SU-DHL-6 (cell line): ENCODE measurements around the gene NKX6-1.

Experiments used
- EZH2phosphoT487 ChIP-seq: fragments of 200-600 bp; sonication (generic), shearing (Covaris generic); conservative IDR thresholded peaks from 2 replicates; pipeline ENCODE4 v1.6.1; 2018; ENCODE audit warnings: mild to moderate bottlenecking, antibody characterized with exemption, low read length, moderate library complexity, mixed read lengths
- TF ChIP-seq, protein P1 (sequence below): fragments of 200-600 bp; sonication (generic); IDR thresholded peaks from one replicate; pipeline ENCODE4 v1.5.1; 2017; ENCODE audit warnings: antibody characterized with exemption, mild to moderate bottlenecking, low read length, moderate library complexity; ENCODE audit not compliant: insufficient read depth, poor library complexity, severe bottlenecking

DNA sequence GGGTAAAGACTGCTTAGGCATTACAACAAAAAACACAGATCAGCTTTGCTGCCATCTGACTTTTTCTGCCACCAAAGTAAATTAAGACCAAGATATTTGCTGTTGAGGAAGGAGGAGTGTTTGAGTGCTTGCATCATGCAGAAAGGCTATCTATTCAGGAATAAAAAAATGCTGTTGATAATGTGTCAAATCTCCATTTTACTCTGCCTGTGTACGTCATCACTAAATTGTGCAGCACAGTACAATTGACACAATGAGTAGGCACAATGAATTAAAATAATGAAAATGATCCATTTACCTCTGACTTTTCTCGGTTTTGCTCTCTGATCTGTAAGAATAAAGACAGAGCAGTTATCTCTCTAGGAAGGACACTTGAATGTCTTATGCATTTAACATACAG lies 56.3 kb downstream of the NKX6-1 start:
- TF ChIP-seq EZH2phosphoT487: no peak
- TF ChIP-seq, protein P1, sequence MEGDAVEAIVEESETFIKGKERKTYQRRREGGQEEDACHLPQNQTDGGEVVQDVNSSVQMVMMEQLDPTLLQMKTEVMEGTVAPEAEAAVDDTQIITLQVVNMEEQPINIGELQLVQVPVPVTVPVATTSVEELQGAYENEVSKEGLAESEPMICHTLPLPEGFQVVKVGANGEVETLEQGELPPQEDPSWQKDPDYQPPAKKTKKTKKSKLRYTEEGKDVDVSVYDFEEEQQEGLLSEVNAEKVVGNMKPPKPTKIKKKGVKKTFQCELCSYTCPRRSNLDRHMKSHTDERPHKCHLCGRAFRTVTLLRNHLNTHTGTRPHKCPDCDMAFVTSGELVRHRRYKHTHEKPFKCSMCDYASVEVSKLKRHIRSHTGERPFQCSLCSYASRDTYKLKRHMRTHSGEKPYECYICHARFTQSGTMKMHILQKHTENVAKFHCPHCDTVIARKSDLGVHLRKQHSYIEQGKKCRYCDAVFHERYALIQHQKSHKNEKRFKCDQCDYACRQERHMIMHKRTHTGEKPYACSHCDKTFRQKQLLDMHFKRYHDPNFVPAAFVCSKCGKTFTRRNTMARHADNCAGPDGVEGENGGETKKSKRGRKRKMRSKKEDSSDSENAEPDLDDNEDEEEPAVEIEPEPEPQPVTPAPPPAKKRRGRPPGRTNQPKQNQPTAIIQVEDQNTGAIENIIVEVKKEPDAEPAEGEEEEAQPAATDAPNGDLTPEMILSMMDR: no peak
